Lower leg skin (tissue), 4 donors: Measurements from ENCODE around the gene CNN3. TPM values are rescaled to one million over a fixed set of nuclear protein-coding genes. Genes with fewer than 3 reads are reported as not detected.

ENCODE experiments used
- DNase-seq, 2 donors: peaks; one replicate each; pipeline ENCODE4 v3.0.0-alpha.2; 2019; ENCODE audit warnings: low spot score in 2 of 2
- H3K4me3 ChIP-seq: fragments of 200-600 bp; sonication (generic); 2 replicates; pipeline ENCODE4 v1.5.1; 2017; ENCODE audit warnings: mild to moderate bottlenecking, low read depth; ENCODE audit not compliant: poor library complexity, severe bottlenecking
- CTCF ChIP-seq, 3 donors: fragments of 450-650 bp; IDR thresholded peaks; one replicate each; pipeline ENCODE4 v1.5.1; 2016; ENCODE audit warnings: antibody characterized with exemption in 3 of 3, mild to moderate bottlenecking in 3 of 3, moderate library complexity in 2 of 3
- POLR2A ChIP-seq, 2 donors: fragments of 450-650 bp; IDR thresholded peaks; one replicate each; pipeline ENCODE4 v1.6.1; 2016 to 2017; ENCODE audit warnings: antibody characterized with exemption in 2 of 2, mild to moderate bottlenecking in 1 of 2, moderate library complexity in 1 of 2
- WGBS, 2 donors: methylation state at CpG; one replicate each; pipeline ENCODE4 v1.1.5; 2018; 5-methylcytosine and 5-hydroxymethylcytosine counted together
- intact Hi-C: fragments of 100-400 bp; cut with DNase I; formaldehyde crosslinking; loops from one replicate; pipeline ENCODE4 v1.15.0; 2023; ENCODE audit warnings: low total_unique reads
- total RNA-seq, 4 donors: library from RNA; depleted of rRNA; stranded (reverse); fragments of >200 nt; gene quantifications; one replicate each; pipeline ENCODE4 v1.1.0, GENCODE V29; 2016

The CNN3 gene
- total RNA-seq, 4 donors from 2014 or later: 30.7 to 94.3 (median 47.8) TPM

DNA sequence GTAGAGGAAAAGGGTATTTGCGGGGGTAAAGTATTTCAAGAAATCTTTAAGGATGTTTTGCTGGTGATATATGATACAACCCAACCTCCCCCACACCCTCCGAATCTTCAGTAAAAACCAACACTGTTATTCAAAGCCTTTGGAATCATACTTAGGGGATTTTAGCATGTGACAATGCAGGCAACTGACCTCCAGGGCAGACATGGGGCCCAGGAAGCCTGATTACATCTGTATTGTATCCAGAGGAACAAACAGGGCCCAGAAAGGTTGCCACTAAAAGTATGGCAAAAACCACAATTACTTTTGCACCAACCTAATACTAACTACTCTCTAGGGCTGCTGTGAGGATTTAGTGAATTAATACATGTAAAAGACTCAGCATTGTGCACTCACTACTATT, 43.9 kb upstream of the CNN3 start:
- intact Hi-C loops: no loop called here
- TF ChIP-seq CTCF (IDR thresholded peaks at IDR 0.05): no peak
- no peak for TF ChIP-seq POLR2A (IDR thresholded peaks at IDR 0.05)
- WGBS, 2 donors: 84 to 85% methylated on average over 2 of the region's 2 CpGs
- no peak overlapping the region for H3K4me3 ChIP-seq
- DNase-seq: no peak

GRCh38 chr1:94969137-94969536, 42.2 kb upstream of the CNN3 start:
- intact Hi-C loops: no loop called here
- WGBS, 2 donors: 94 to 95% methylated on average over 6 of the region's 6 CpGs
- no peak overlapping the region for H3K4me3 ChIP-seq
- no peak for DNase-seq
- TF ChIP-seq CTCF (IDR thresholded peaks at IDR 0.05): no peak
- no peak for TF ChIP-seq POLR2A (IDR thresholded peaks at IDR 0.05)

DNA sequence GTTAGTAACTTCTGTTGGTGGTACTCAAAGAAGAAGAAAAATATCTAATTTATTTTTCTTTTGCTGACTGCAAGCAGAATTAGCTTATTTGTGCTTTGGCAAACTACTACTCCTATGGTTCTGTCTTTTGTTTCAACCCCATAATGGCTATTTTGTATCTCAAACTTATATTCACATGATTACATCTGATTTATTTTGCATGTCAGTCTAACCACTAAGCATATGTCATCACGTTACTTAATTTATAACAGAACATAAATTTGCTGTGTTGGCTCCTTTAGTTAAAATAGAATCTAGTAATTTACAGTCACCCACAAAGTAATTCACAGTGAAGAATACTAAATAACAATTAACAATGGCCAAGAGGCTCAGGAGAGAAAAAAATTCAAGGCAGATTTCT, 39.1 kb upstream of the CNN3 start:
- H3K4me3 ChIP-seq: no peak overlapping the region
- TF ChIP-seq CTCF (IDR thresholded peaks at IDR 0.05) (no peak), POLR2A (IDR thresholded peaks at IDR 0.05) (no peak)
- no peak for DNase-seq
- intact Hi-C loops: no loop called here
- WGBS, 2 donors: 52 to 58% methylated on average over 1 of the region's 1 CpG

DNA sequence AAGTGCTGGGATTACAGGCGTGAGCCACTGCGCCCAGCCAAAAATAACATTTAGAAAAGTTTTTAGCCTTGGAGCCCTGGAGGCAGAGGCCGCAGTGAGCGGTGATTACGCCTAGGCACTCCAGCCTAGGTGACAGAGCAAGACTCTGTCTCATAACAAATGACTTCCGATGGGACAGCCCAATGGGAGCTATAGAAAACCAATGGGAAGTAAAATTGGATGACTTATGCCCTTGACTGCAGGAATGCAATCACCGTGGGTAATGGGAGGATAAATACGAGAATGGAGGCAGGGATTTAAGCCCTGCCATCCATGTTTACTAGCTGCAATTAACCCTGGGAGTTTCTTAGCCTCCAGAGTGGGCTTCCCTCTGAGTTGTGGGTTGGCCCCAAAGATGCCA, 37.0 kb upstream of the CNN3 start:
- 77 to 78% methylated on average over 8 of the region's 8 CpGs for WGBS, 2 donors
- intact Hi-C loops: no loop called here
- TF ChIP-seq POLR2A (IDR thresholded peaks at IDR 0.05) (no peak), CTCF (IDR thresholded peaks at IDR 0.05) (no peak)

GRCh38 chr1:94962409-94963265, 35.7 kb upstream of the CNN3 start:
- no peak for DNase-seq
- no peak overlapping the region for H3K4me3 ChIP-seq
- TF ChIP-seq CTCF (IDR thresholded peaks at IDR 0.05): no peak
- no peak for TF ChIP-seq POLR2A (IDR thresholded peaks at IDR 0.05)
- 38 to 43% methylated on average over 10 of the region's 10 CpGs for WGBS, 2 donors
- intact Hi-C loops: no loop called here

More for the DNA sequence above, 37.0 kb upstream of the CNN3 start:
- no peak overlapping the region for H3K4me3 ChIP-seq
- no peak for DNase-seq
